GM21737 (cell line): ENCODE measurements around the gene DDR2.

Experiments used
- ATAC-seq: cut with Tn5 transposase; IDR thresholded peaks from one replicate; pipeline ENCODE4 v1.9.1; 2021; ENCODE audit warnings: mild to moderate bottlenecking, moderate library complexity; ENCODE audit not compliant: unreplicated experiment

DDR2 gene

DNA sequence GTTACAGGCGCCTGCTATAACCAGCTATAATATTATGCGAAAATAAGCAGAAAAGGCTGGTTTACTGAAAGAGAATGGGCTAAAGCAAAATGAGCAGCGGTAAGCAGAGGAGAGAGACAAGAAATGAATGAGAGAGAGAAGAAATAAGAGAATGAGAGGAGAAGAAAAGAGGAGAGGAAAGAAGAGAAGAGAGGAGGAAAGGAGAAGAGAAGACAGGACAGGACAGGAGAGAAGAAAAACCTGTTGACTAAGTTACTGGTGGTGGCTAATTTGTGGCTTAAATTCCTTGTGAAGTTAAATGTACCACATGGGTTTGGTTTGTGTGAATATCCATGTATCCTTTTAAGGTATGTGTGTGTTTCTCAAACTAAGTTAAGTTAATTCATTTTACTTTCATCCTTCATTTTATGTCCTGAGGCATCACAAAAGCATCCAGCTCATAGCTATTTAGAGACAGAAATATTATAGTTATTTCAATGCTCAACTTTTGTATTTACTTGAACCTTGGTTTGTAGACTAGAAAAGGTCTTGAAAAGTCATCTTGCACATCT is 3.1 kb upstream of the DDR2 start:
- no peak for ATAC-seq

DNA sequence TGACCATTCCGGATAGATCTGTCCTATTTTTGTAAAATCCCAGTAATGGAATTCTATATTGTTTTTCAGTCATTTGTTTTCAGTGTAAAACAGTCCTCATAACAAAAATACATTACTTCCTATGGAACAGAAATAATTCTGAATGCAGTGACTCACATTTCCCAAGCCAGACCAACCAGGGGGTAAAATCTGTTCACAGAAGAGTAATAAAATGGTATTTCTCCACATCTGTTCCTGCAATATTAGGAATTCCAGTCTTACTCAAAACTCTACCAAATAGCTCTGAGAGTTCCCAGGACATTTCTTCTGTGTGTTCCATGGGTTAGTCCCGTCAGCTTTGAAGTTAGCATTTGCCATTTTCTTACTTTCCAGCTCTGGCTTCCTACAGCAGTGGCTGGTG is 2.6 kb upstream of the DDR2 start:
- ATAC-seq = no peak

DNA sequence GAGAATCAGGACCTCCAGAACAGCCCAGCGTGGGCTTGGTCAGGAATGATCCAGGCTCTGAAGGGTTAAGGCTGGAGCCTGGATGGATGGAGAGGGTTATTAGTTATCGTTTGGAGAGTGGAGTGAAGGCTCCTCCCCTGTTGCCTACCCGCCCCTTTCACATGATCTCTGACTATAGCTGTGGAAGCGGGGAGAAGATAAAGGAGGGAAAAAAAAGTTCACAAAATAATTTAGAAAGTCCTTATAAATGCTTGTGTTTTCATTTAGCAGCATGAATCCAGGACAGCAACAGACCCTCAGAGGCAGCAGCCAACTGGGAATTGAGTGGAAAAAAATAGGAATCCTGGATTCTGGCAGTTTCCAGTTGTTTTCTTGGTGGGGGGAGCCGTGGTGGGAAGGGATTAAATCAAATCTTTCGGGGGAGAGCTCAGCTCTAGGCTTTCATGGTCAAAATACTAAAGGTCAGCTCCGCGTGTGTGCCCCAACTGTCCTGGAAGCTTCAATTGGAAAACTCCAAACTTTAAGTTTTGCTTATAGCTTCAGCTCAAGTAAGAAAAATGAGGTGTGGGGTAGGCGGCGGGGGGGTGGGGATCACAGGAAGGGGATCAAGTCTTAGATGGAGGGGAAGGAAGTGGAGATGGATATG is 595 bp upstream of the DDR2 start:
- ATAC-seq = no peak

DNA sequence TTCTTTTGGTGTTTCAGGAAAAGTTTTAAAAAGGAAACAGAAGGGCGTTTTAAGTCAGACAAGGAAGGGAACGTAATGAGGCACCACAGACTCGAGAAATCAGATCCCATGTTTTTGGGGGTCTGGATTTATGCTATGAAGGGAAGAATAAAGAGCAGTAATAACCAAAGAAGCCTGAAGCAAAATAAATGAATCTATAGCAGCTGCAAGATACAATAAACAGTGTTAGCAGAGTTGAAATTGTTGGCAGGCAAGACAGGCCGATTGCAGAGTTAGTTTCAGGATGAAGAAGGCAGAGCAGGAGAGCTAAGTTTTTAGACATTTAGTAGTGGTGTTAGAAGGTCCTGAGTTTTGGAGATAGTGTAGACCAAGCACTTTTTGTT is 425 bp downstream of the DDR2 start:
- ATAC-seq = no peak

DNA sequence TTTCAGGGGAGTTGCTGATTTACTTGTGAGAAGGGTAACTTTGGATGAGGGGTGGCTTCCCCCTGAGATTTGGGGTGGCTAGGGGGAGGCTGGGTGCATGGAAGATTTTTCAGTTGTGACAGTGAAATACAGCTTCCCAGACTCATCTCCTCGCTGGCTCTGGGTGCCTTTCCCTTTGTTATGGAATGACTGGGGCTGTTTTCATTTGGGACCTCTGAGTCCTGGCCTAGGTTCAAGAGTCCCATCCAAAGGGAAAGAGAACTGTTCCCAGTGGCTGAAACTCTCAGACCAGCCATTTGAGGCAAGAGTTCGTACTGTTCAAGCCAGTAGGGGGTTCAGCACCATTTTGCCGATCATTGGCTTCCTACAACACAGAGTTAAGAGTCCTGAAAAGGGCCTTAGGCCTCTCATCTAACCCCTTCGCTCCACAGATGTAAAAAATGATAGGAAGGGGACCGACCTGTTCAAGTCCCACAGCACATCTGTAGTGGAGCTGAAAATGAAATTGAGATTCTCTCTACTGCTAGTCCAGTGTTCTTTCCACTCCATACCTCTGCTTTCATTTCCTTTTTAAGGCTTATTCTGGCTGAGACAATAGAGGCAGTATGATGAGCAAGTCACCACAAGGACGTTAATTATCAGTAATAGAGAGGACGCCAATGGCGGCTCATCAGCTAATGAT is 958 bp downstream of the DDR2 start:
- ATAC-seq = no peak

DNA sequence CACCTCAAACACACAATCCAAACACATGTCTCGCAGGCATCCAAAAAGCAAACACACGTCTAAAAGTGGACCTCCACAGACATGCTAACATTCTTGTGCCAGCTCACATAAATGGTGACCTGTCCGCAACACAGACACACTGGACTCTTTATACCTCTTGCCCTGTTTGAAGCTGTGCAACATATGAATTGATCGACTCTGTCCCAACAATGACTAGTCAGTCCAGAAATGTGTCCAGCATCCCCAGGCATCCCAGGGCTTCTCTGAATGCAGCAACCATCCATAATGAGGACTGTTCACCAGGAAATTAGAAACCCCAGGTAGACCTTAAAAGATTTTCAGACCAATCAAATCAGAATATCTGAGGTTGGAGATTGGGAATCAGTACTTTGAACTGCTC is 3.2 kb downstream of the DDR2 start:
- no peak for ATAC-seq

DNA sequence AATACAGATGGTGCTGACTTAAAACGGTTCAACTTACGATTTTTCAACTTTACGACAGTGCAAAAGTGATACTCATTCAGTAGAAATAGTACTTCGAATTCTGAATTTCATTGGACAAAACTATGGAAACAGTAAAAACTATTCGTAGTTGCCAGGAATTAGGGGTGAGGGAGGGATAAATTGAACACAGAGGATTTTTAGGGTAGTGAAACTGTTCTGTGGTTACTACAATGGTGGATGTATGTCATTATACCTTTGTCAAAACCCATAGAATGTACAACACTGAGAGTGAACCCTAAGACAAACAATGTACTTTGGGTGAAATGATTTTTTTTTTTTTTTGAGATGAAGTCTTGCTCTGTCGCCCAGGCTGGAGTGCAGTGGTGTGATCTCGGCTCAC is 7.5 kb downstream of the DDR2 start:
- no peak for ATAC-seq

DNA sequence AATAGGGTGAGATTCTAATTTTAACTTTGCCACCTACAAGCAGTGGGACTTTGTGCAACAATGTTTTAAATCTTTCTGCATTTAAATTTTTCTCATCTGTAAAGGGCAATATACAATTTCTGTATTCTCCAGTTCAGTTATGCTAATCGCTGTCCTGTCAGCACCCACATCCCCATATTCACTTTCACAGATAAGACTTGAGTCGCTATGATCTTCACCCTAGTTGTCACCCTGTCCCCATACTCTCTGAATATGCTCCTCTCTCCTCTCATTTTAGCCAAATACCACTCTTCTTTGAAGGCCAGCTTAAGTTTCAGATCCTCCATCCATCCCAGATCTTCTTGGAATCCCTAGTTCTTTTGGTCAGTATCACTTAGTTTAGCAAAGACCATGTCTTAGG is 8.8 kb downstream of the DDR2 start:
- no peak for ATAC-seq

DNA sequence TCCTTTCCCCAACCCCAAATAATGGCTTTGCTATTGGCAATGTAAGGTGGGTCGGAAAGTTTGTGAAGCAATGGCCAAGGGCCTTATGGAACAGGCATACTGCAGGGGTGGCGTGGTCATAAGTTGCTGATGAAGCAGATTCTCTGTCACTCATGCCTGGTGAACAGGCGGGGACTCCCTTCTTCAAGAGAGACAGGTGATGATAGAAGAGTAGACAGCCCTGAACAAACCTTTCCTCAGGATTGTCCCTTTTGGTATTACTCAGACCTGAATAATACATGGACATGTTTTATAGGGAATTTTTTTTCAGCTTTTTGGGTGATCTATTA is 12.7 kb downstream of the DDR2 start:
- no peak for ATAC-seq

DNA sequence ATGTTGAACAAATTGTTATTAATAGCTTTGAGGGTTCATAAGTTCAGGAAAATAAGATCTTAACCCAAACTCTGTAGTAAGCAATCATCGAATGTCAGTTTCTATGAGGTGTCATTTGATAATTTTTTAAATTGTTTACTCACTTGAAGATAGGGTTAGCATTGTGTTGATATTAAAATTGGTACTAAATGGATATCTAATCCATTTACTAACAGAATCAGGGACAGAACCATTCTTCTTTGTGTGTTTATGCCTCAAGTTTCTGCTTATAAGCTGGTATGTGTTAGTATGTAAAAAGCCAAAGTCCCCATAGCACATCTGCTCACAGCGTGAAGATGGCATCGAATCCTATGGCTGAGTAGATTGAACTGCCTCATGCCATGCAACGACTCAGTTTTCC is 13.4 kb downstream of the DDR2 start:
- no peak for ATAC-seq

DNA sequence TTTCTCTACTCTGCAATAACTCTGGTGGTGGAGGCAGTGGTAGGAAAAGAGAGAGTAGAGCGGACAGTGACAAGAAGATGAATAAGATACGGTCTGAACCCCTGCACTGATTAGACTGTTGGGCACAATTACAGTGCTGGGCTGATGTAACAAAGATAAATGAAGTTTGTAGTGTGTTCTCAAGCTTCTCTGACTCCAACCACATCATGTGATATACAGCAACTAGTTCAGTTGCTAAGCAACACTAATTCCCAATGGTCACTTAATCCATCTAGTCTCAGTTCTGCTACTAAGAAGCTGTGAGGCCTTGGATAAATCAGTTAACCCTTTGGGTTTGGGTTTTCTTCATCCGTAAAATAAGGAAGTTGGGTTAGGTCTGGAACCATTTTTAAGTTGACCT is 17.3 kb downstream of the DDR2 start:
- ATAC-seq = no peak

DNA sequence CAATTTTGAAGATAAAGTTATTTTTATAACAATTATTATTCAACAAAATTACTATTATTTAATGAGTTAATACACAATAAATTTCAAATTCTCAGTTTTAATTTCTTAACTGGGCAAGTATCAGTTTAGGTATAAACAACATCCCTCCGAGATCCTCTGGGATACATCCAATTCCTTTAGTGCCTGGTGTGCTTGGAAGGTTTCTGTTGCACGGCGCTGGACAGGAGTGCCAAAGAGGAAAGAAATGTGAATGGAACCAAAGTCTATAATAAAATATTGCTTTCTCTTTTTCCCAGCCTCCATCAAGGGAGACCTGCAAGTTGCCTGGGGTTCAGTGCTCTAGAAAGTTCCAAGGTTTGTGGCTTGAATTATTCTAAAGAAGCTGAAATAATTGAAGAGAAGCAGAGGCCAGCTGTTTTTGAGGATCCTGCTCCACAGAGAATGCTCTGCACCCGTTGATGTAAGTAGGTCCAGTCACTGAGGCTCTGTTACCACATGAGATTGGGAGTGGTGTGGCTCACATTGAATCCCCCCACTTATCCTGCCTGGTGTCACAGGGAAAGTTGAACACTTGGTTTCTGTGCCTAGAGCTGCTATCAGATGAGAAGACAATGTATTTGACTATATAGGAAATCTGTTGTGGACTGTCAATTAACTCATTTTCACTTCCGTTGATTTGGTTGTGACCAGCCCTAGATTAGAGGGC is 22.8 kb downstream of the DDR2 start:
- no peak for ATAC-seq

DNA sequence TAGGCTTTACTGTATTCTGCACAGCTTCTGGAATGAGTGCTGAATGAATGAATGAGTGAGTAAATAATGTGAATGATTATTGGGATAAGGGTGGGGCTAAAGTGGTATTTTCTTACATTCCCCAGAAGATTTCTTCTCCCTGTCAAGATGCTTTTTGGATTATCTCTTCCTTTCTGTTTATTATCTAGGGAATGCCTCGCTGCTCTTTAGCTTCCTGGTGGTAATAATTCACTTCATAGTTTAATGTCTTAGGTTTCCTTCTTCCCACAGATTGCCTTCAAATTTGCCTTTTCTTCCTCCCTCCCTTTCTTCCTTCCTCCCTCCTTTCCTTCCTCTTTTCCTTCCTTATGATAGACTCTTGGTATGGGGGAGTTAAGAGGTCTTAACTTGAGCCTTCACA is 24.0 kb downstream of the DDR2 start:
- no peak for ATAC-seq

DNA sequence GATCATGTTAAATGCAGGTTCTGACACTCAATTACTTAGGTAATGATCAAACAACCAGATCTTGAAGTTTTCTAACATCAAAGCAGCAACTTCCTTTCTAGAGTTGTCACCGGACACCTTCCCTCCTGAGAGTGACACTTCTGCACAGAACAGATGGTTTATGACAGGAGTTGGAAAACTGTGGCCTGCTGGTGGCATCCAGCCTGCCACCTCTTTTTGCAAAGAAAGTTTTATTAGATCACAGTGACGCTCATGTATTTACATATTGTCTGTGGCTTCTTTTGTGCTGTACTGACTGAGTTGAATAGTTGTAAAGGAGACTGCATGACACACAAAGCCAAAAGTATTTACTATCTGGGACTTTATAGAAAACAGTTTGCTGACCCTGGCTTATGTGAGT is 28.3 kb downstream of the DDR2 start:
- ATAC-seq = no peak

DNA sequence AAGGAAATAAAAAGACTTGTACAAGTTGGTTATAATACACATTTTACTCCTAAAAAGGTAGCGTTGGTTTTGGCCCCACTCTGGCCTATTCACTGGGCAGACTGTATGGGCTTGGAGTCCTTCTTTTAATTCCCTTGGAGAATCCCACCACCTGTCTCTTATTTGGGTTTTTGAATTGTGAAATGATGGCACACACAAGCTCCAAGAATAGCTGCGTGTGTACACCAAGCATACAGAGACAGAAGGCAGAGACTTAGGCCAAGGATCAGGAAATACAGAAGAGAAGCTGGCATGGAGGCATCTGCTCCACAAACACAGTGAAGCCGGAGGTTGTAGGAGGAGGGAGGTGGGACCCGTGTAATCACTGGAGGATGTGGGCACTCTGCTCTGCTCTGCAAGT is 29.1 kb downstream of the DDR2 start:
- ATAC-seq = no peak

DNA sequence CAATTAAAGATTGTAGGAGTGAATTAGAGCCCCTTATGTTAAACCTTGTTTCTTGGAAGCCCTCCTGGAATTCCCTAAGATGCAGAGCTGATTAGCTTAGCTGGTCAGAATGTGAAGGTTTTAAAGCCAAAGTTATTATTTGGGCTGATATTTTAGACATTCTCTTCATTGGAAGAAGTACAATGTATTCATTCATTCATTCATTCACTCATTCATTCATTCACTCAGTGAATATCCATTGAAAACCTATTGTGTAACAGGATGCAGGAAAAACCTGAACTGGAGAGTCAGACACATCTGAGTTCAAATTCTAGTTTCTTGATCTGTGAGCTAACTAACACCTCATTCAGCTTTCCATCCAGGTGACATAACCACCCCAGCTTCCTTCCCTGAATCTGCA is 29.7 kb downstream of the DDR2 start:
- ATAC-seq = no peak

DNA sequence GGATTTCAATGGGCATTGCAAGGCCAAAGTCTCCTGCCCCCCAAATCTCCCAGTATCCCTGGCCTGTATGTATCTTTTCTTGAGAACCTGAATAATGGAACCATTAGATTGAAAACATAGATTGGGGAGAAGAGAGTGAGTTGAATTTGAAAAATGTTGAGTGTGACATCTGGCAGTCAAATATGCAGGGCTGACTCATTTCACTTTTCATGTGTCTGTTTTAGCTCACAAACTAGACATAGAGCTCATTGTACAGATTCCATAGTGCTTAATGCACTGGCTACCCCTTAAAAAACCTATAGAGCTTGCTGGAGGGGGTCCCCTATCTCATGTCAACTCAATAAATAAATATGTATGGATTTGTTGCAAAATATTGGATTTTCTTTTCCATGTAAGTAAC is 30.8 kb downstream of the DDR2 start:
- no peak for ATAC-seq

DNA sequence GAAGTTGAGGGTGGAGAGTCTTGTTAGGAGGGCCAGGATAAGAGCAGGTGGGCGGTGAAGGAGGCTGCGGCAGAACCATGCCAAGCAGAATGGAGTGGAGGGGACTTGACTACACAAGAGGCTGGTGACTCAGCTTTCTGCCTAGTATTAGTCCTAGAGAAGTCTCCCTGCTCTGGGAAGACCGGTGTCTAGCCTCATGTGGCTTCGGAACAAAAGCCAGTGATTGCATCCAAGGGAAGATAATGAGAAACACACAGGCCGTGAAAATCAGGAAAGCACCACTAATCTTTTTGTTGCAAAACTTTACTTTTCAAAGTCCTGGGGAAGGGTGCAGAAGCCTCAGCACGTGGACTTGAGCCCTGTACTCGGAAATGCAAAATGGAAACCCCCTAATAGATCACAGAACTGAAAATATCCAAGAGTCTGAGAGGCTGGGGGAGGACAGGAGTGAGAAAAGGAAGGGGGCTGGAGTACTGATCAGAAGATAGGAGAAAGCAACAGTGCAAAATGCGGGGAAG is 31.4 kb downstream of the DDR2 start:
- no peak for ATAC-seq

DNA sequence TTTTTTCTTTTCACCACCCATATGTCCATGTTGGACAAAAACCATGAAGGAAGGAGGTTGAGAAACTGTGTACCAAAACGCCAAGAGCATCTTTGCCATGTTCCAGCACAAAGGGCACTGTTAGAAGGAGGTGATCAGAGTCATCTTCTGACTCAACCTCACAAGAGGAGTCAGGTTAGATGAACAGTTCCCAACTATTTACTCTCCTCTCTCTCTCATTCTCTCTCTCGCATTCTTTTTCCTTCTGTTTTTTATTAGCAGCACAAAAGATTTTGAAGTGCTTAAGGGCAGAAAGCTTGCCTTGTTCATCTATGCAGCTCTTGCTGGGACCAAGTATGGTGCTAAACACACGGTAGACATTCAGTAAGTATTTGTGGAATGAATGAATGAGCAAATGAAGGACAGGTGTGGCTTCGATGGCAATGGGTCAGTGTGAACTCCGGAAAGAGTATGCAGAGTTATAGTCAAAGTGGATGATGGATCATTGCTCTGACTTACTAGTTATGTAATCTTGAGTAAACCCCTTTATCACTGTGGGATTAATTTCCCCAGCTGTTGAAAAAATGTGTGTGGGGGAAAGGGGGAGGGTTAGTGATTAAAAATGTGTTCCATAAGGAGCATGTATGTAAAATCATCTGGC is 33.9 kb downstream of the DDR2 start:
- ATAC-seq = no peak

DNA sequence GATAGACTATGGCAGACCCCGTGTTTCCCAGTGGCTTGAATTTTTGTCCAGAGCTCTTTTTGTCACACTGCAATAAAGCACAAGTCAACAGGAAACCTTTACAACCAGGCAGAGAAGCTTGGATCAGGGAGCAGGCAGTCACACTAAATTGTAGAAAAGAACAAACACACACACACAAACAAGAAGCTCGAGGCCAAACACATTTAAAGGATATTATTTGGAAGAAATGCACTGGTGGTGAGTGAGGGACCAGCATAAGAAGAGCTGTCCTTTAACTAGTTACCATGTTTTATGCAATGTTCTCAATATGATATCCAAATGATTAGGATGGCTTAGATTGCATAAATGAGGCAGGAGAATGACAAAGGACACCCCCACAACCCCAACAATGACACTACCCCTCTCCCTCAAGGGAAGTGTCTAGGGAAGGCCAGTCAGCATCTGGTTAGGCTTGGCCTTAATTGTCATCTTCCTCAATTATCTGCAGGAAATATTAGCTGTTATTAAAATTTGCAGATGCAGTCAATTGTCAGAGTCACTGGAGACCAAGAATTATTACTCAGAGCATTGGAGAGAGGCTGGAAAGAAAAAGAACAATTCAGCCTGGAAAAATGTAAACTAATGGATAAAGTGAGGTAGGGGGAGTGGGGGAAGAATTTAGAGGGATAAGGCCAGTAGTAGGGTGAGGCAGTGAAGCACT is 35.3 kb downstream of the DDR2 start:
- ATAC-seq = no peak
